Upper lobe of right lung (tissue), 1 donor: ENCODE results near the gene ZP3. TPM values are rescaled to one million over a fixed set of nuclear protein-coding genes. Genes with fewer than 3 reads are reported as not detected.
A peak's percentile ranks its signal among the peaks of the same experiment; 100 is the strongest.
"Not testable (repeated sequence)": the region's sequence is repeated elsewhere in the genome, so short reads cannot be mapped to it uniquely, and the experiment has no call there.

Source experiments
- ATAC-seq: fragments of 200-7000 bp; cut with Tn5 transposase; one replicate; pipeline ENCODE4 v1.9.1; 2020; ENCODE audit warnings: mild to moderate bottlenecking, moderate library complexity
- DNase-seq: peaks from one replicate; pipeline ENCODE4 v3.0.0-alpha.2; 2020
- H3K27ac ChIP-seq: fragments of 200-600 bp; one replicate; pipeline ENCODE4 v1.8.0; 2022
- H3K27me3 ChIP-seq: fragments of 200-600 bp; one replicate; pipeline ENCODE4 v1.8.0; 2022; ENCODE audit warnings: mild to moderate bottlenecking
- H3K36me3 ChIP-seq: fragments of 200-600 bp; one replicate; pipeline ENCODE4 v1.8.0; 2022
- H3K4me1 ChIP-seq: fragments of 200-600 bp; one replicate; pipeline ENCODE4 v1.8.0; 2022
- H3K4me3 ChIP-seq: fragments of 200-600 bp; one replicate; pipeline ENCODE4 v1.8.0; 2022; ENCODE audit warnings: mild to moderate bottlenecking
- H3K9me3 ChIP-seq: fragments of 200-600 bp; one replicate; pipeline ENCODE4 v1.8.0; 2022
- CTCF ChIP-seq: fragments of 200-600 bp; IDR thresholded peaks from one replicate; pipeline ENCODE4 v1.8.0; 2022; ENCODE audit warnings: antibody characterized with exemption
- intact Hi-C: fragments of 100-400 bp; cut with DNase I; formaldehyde crosslinking; loops from one replicate; pipeline ENCODE4 v1.11.0; 2022
- total RNA-seq: library from RNA; stranded (reverse); fragmentation: NEBNext Ultra II Directional; extraction: Animal tissue kit (Norgen Biotek cat#: 25700); gene quantifications from one replicate; pipeline ENCODE4 v1.2.1, GENCODE V29; 2021
- donor health status: DM: no; HTN: yes; CAD: no; lungs with severe emphysema.

The ZP3 gene
- total RNA-seq, 1 donor from 2014 or later = 0.84 TPM

- Histone ChIP-seq H3K9me3 (no peaks in the 10 kb centered on the region), H3K4me3 (no peak overlapping the region), H3K4me1 (no peaks in the 10 kb centered on the region), H3K27ac (no peak overlapping the region), H3K36me3 (no peaks in the 10 kb centered on the region), H3K27me3 (no peaks in the 10 kb centered on the region)
- intact Hi-C loops = no loop called here
- no peak for TF ChIP-seq CTCF
- ATAC-seq (no peak), DNase-seq (no peak)
These were observed 16.6 kb upstream of the ZP3 start for GRCh38 chr7:76408121-76408560.

GRCh38 chr7:76409537-76409936, 15.2 kb upstream of the ZP3 start, which contains the start of gene SSC4D:
Gene SSC4D (minus strand): TSS chr7:76409697. CDS start chr7:76404439, 5,258 bp downstream.
- Histone ChIP-seq H3K36me3 (no peaks in the 10 kb centered on the region), H3K9me3 (no peaks in the 10 kb centered on the region), H3K27me3 (no peaks in the 10 kb centered on the region), H3K27ac (no peak within 1 kb of the TSS), H3K4me3 (no peak within 1 kb of the TSS), H3K4me1 (no peaks in the 10 kb centered on the region)
- TF ChIP-seq CTCF = no peak
- DNase-seq (no peak), ATAC-seq (no peak)
- intact Hi-C loops = no loop called here

- no peak overlapping the region for H3K27ac ChIP-seq
- no peaks in the 10 kb centered on the region for H3K27me3 ChIP-seq
- DNase-seq = no peak
- H3K4me3 ChIP-seq = no peak overlapping the region
- H3K4me1 ChIP-seq = no peaks in the 10 kb centered on the region
- H3K9me3 ChIP-seq = no peaks in the 10 kb centered on the region
- ATAC-seq = no peak
- TF ChIP-seq CTCF = no peak
- intact Hi-C loops = no loop called here
- H3K36me3 ChIP-seq = no peaks in the 10 kb centered on the region
These were observed 13.1 kb upstream of the ZP3 start for GRCh38 chr7:76411626-76412025.

GRCh38 chr7:76412249-76412648, 12.5 kb upstream of the ZP3 start:
- H3K27me3 ChIP-seq = no peaks in the 10 kb centered on the region
- no peak for ATAC-seq
- DNase-seq = no peak
- no peak for TF ChIP-seq CTCF
- intact Hi-C loops = no loop called here
- no peak overlapping the region for H3K4me3 ChIP-seq
- no peaks in the 10 kb centered on the region for H3K36me3 ChIP-seq
- H3K4me1 ChIP-seq = no peaks in the 10 kb centered on the region
- no peak overlapping the region for H3K27ac ChIP-seq
- H3K9me3 ChIP-seq = no peaks in the 10 kb centered on the region

- H3K27ac ChIP-seq, H3K36me3 ChIP-seq, H3K4me3 ChIP-seq, H3K27me3 ChIP-seq, DNase-seq, ATAC-seq, H3K4me1 ChIP-seq, H3K9me3 ChIP-seq, intact Hi-C loops: not testable (repeated sequence)
These were observed 7.0 kb upstream of the ZP3 start for GRCh38 chr7:76417654-76418310.

- H3K36me3 ChIP-seq, intact Hi-C loops, H3K4me3 ChIP-seq, H3K4me1 ChIP-seq, H3K27ac ChIP-seq, H3K9me3 ChIP-seq, H3K27me3 ChIP-seq, DNase-seq: not testable (repeated sequence)
- peak; percentile 55 for ATAC-seq
These were observed 3.7 kb upstream of the ZP3 start for GRCh38 chr7:76421097-76421496.
